Measurements from ENCODE around the gene TKFC.

DNA sequence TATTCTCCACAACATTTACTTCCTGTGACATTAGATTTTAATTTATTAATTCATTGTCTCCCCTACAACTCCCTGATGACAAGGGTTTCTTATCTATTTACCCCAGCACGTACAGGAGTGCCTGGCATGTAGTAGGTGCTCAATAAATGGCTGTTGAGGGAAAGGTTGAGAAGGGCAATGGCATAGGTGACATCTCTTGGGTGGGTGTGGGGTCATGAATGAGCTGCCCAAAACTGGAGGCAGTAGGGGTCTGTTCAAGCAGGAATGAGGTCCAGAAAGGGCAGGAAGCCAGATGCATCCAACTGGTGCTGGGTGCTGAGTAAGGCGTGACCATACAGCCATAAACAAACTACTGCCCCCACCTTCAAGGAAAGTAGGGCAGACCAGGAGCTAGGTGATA lies 40.7 kb upstream of the TKFC start:
- TF ChIP-seq, protein P1, sequence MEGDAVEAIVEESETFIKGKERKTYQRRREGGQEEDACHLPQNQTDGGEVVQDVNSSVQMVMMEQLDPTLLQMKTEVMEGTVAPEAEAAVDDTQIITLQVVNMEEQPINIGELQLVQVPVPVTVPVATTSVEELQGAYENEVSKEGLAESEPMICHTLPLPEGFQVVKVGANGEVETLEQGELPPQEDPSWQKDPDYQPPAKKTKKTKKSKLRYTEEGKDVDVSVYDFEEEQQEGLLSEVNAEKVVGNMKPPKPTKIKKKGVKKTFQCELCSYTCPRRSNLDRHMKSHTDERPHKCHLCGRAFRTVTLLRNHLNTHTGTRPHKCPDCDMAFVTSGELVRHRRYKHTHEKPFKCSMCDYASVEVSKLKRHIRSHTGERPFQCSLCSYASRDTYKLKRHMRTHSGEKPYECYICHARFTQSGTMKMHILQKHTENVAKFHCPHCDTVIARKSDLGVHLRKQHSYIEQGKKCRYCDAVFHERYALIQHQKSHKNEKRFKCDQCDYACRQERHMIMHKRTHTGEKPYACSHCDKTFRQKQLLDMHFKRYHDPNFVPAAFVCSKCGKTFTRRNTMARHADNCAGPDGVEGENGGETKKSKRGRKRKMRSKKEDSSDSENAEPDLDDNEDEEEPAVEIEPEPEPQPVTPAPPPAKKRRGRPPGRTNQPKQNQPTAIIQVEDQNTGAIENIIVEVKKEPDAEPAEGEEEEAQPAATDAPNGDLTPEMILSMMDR (conservative IDR thresholded peaks at IDR 0.05; ENCODE audit: low read depth, low read length): no peak
- no peak for TF ChIP-seq EZH2 (IDR thresholded peaks at IDR 0.05; ENCODE audit: borderline replicate concordance, low read depth, low read length, poor library complexity, severe bottlenecking)

Measured in A673 (cell line).